Measurements from ENCODE around the gene RMI1.

The RMI1 gene
- 1.2 to 1.9 (median 1.7) reads per million in 3 donors for total RNA-seq

DNA sequence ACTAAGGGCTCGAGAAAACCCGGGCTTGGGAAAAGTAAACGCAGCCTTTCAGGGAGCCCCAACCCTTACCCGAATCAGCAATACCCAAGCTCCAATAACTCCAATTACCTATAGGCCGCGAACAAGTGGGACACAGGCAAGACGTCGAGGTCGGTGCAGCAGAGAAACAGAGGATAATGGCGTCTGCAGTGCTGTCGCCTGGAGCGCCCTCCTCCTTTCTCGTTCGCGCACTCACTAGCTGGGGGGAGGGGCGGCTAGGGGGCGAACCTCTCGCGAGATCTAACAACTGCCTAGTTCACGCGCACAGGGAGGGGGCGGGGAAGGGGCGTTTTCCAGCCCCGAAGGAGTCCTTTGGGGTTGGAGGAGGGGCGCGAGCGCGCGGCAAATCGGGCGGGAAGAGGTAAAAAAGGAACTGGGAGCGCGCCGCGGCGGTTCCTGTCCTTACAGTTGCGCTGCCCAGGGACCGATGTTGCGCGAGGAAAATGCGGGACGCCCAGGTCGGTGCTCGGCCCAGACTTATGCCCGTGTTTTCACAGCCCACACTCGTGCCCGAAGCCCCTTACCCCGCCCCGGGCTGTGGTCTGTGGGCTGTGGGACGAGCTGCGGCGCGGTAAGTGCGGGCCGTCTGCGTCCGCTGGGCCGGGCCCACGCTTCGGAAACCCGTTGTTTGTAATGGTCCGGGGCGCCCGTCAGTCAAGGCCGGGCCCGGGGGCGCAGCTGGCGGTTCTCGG, at the start of gene RMI1:
RMI1 (plus strand) TSS at position 411 of the 731 bp plus-strand sequence. CDS start 20,182 bp downstream, outside the sequence.
- no peaks in the 10 kb centered on the region for H3K9me3 ChIP-seq (ENCODE audit: control insufficient read depth, low read length)
- H3K36me3 ChIP-seq (ENCODE audit: control insufficient read depth, insufficient read depth, low read length) = peaks cover 23% of the 10 kb centered on the region
- peaks cover 22% of the 10 kb centered on the region for H3K4me1 ChIP-seq (ENCODE audit: control insufficient read depth, insufficient read depth, low read length, poor library complexity, severe bottlenecking)
- H3K27ac ChIP-seq (ENCODE audit: insufficient read depth, low read length, poor library complexity, severe bottlenecking) = peak within 1 kb of the TSS; percentile 100
- H3K27me3 ChIP-seq (replicated peaks; ENCODE audit: control insufficient read depth, insufficient read depth, low read length, poor library complexity, severe bottlenecking) = no peaks in the 10 kb centered on the region
- H3K4me3 ChIP-seq (ENCODE audit: insufficient read depth, low read depth, low read length, poor library complexity, severe bottlenecking) = peak within 1 kb of the TSS; percentile 99
- DNase-seq = peak; percentile 98 to 100 (median 99)

DNA sequence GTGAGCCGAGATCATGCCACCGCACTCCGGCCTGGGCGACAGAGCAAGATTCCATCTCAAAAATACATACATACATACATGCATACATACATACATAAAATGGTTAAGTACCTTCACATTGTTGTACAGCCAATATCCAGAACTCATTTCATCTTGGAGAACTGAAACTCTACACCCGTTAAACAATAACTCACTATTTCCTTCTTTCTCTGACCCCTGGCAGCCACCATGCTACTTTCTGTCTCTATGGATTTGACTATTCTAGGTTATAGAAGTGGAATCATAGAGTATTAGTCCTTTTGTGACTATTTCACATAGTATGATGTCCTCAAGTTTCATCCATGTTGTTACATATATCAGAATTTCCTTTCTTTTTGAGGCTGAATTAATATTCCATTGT, 49.7 kb upstream of the RMI1 start:
- H3K4me1 ChIP-seq (ENCODE audit: control insufficient read depth, insufficient read depth, low read length, poor library complexity, severe bottlenecking) = no peaks in the 10 kb centered on the region
- no peaks in the 10 kb centered on the region for H3K27me3 ChIP-seq (replicated peaks; ENCODE audit: control insufficient read depth, insufficient read depth, low read length, poor library complexity, severe bottlenecking)
- H3K36me3 ChIP-seq (ENCODE audit: control insufficient read depth, insufficient read depth, low read length) = no peaks in the 10 kb centered on the region
- H3K9me3 ChIP-seq (ENCODE audit: control insufficient read depth, low read length) = no peaks in the 10 kb centered on the region
- H3K27ac ChIP-seq (ENCODE audit: insufficient read depth, low read length, poor library complexity, severe bottlenecking) = no peak overlapping the region
- H3K4me3 ChIP-seq (ENCODE audit: insufficient read depth, low read depth, low read length, poor library complexity, severe bottlenecking) = no peak overlapping the region
- no peak for DNase-seq

DNA sequence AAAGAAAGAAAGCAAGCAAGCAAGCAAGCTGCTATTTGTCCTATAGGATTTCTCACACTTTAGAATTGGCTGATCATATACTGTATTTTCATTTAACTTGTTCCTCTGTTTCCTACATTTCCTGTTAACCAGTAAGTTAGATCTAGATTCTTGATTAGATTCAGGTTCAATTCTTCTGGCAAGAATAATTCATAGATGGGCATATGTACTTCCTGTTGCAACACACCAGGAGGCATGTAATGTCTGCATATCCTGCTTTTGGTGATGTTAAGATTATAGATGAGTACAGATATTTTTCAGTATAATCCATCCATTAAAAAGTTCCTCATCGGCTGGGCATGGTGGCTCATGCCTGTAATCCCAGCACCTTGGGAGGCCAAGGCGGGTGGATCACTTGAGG, 48.6 kb upstream of the RMI1 start:
- no peaks in the 10 kb centered on the region for H3K27me3 ChIP-seq (replicated peaks; ENCODE audit: control insufficient read depth, insufficient read depth, low read length, poor library complexity, severe bottlenecking)
- no peaks in the 10 kb centered on the region for H3K9me3 ChIP-seq (ENCODE audit: control insufficient read depth, low read length)
- no peaks in the 10 kb centered on the region for H3K36me3 ChIP-seq (ENCODE audit: control insufficient read depth, insufficient read depth, low read length)
- no peak for DNase-seq
- no peaks in the 10 kb centered on the region for H3K4me1 ChIP-seq (ENCODE audit: control insufficient read depth, insufficient read depth, low read length, poor library complexity, severe bottlenecking)
- no peak overlapping the region for H3K27ac ChIP-seq (ENCODE audit: insufficient read depth, low read length, poor library complexity, severe bottlenecking)
- no peak overlapping the region for H3K4me3 ChIP-seq (ENCODE audit: insufficient read depth, low read depth, low read length, poor library complexity, severe bottlenecking)

DNA sequence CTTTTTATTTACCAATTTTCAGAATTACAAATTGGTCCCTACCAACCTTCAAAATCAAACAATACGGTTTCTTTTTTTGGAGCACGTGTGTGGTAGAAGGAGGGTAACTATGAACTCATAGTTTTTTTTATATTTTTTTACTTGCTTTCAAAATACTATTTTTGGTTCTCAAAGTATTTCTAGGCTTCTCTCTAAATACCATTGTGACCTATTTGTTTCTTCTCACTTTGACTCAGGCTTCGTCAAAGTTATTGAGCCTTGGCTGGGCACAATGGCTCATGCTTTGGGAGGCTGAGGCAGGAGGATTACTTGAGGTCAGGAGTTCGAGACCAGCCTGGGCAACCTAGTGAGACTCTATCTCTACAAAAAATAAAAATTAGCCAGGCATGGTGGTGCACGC, 47.8 kb upstream of the RMI1 start:
- H3K4me3 ChIP-seq (ENCODE audit: insufficient read depth, low read depth, low read length, poor library complexity, severe bottlenecking) = no peak overlapping the region
- H3K36me3 ChIP-seq (ENCODE audit: control insufficient read depth, insufficient read depth, low read length) = no peaks in the 10 kb centered on the region
- H3K4me1 ChIP-seq (ENCODE audit: control insufficient read depth, insufficient read depth, low read length, poor library complexity, severe bottlenecking) = no peaks in the 10 kb centered on the region
- H3K27ac ChIP-seq (ENCODE audit: insufficient read depth, low read length, poor library complexity, severe bottlenecking) = no peak overlapping the region
- H3K27me3 ChIP-seq (replicated peaks; ENCODE audit: control insufficient read depth, insufficient read depth, low read length, poor library complexity, severe bottlenecking) = no peaks in the 10 kb centered on the region
- no peaks in the 10 kb centered on the region for H3K9me3 ChIP-seq (ENCODE audit: control insufficient read depth, low read length)
- DNase-seq = no peak

DNA sequence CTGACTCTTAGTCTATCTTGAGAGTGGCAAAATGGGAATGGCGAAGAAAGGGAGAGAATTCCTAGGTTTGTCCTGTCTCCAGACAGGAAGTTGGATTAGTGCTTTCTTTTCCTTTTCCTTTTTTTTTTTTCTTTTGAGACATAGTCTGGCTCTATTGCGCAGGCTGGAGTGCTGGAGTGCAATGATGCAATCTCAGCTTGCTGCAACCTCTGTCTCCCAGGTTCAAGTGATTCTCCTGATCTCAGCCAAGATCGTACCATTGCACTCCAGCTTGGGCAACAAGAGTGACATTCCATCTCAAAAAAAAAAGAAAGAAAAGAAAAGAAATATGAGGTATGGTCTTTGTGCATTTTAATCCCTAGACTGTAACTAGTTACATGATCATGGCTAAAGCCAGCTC, 46.8 kb upstream of the RMI1 start:
- no peak for DNase-seq
- H3K27ac ChIP-seq (ENCODE audit: insufficient read depth, low read length, poor library complexity, severe bottlenecking) = no peak overlapping the region
- H3K27me3 ChIP-seq (replicated peaks; ENCODE audit: control insufficient read depth, insufficient read depth, low read length, poor library complexity, severe bottlenecking) = no peaks in the 10 kb centered on the region
- H3K9me3 ChIP-seq (ENCODE audit: control insufficient read depth, low read length) = no peaks in the 10 kb centered on the region
- no peak overlapping the region for H3K4me3 ChIP-seq (ENCODE audit: insufficient read depth, low read depth, low read length, poor library complexity, severe bottlenecking)
- H3K36me3 ChIP-seq (ENCODE audit: control insufficient read depth, insufficient read depth, low read length) = no peaks in the 10 kb centered on the region
- no peaks in the 10 kb centered on the region for H3K4me1 ChIP-seq (ENCODE audit: control insufficient read depth, insufficient read depth, low read length, poor library complexity, severe bottlenecking)

DNA sequence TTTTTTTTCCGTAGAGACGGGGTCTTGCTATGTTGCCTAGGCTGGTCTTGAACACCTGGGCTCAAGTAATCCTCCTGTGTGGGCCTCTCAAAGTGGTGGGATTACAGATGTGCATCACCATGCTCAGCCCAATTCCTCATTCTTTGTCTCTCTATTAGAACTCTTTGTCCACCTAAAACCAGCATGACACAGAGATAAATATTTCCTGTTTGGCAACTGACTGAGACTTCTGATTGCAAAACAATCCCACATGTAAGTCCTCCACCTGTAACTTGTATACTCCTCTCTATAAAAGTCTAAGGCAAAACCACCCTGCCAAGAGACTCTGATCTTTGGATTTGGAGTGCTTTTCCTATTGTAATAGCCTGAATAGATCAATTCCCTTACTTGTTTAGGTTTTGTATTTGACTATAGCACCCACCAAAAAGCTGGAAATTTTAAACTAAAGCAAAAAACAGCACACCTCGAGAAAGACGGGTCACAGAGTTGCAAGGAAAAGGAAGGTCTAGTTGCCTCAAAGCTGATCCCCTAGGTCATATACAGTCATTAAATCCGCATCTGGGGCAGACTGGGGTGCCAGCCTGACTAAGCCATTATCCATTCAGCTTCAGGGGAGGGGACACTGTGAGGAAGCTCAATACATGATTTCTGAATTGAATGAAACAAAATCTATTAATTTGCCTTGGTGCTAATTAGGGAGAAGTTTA, 45.9 kb upstream of the RMI1 start:
- Histone ChIP-seq H3K36me3 (ENCODE audit: control insufficient read depth, insufficient read depth, low read length) (no peaks in the 10 kb centered on the region), H3K27ac (ENCODE audit: insufficient read depth, low read length, poor library complexity, severe bottlenecking) (no peak overlapping the region), H3K9me3 (ENCODE audit: control insufficient read depth, low read length) (no peaks in the 10 kb centered on the region), H3K4me3 (ENCODE audit: insufficient read depth, low read depth, low read length, poor library complexity, severe bottlenecking) (no peak overlapping the region), H3K27me3 (replicated peaks; ENCODE audit: control insufficient read depth, insufficient read depth, low read length, poor library complexity, severe bottlenecking) (no peaks in the 10 kb centered on the region), H3K4me1 (ENCODE audit: control insufficient read depth, insufficient read depth, low read length, poor library complexity, severe bottlenecking) (no peaks in the 10 kb centered on the region)
- DNase-seq = no peak

DNA sequence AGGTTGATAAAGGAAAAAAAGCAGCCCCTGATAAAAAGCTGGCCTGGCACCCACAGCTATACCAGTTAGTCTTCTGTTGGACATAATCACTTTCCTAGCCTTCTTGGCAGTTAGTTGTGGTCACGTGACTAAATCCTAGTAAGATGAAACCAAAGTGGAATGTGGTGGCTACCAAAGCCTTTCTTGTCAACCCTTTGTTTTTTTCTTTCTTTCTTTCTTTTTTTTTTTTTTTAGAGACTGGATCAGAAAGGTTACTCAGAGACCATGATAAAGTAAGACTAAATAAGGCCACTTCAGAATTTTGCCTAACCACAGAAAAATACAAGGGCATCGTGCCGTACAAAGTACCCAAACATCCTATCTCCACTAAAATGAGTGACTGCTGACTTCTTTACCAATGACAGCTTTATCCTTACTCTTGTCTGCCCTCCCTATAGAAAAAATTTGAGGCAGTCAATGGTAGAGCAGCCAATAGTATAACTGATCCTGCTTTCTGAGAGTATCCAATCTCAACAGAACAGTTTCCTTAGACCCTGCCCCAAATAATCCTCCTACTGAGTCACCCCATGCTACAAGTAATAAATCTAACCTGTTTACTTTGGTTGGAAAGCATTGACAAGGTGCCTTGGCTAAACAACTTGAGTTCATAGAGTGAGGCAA, 45.2 kb upstream of the RMI1 start:
- Histone ChIP-seq H3K4me3 (ENCODE audit: insufficient read depth, low read depth, low read length, poor library complexity, severe bottlenecking) (no peak overlapping the region), H3K4me1 (ENCODE audit: control insufficient read depth, insufficient read depth, low read length, poor library complexity, severe bottlenecking) (no peaks in the 10 kb centered on the region)

DNA sequence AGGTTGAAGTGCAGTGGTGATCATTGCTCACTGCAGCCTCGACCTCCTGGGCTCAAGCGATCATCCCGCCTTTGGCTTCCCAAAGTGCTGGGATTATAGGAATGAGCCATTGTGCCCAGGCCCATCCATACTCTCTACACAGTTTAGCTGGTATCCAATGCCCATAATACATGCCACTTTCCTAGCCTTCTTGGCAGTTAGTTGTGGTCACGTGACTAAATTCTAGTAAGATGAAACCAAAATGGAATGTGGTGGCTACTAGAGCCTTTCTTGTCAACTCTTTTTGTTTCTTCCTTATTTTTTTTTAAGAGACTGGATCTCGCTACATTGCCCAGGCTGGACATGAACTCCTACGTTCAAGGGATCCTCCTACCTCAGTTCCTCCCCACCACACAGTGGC, 44.1 kb upstream of the RMI1 start:
- Histone ChIP-seq H3K36me3 (ENCODE audit: control insufficient read depth, insufficient read depth, low read length) (no peaks in the 10 kb centered on the region), H3K4me3 (ENCODE audit: insufficient read depth, low read depth, low read length, poor library complexity, severe bottlenecking) (no peak overlapping the region), H3K27ac (ENCODE audit: insufficient read depth, low read length, poor library complexity, severe bottlenecking) (no peak overlapping the region), H3K4me1 (ENCODE audit: control insufficient read depth, insufficient read depth, low read length, poor library complexity, severe bottlenecking) (no peaks in the 10 kb centered on the region), H3K9me3 (ENCODE audit: control insufficient read depth, low read length) (no peaks in the 10 kb centered on the region), H3K27me3 (replicated peaks; ENCODE audit: control insufficient read depth, insufficient read depth, low read length, poor library complexity, severe bottlenecking) (no peaks in the 10 kb centered on the region)
- DNase-seq = no peak

More for the DNA sequence above, 45.2 kb upstream of the RMI1 start:
- H3K36me3 ChIP-seq (ENCODE audit: control insufficient read depth, insufficient read depth, low read length) = no peaks in the 10 kb centered on the region
- no peaks in the 10 kb centered on the region for H3K27me3 ChIP-seq (replicated peaks; ENCODE audit: control insufficient read depth, insufficient read depth, low read length, poor library complexity, severe bottlenecking)
- no peak overlapping the region for H3K27ac ChIP-seq (ENCODE audit: insufficient read depth, low read length, poor library complexity, severe bottlenecking)
- no peaks in the 10 kb centered on the region for H3K9me3 ChIP-seq (ENCODE audit: control insufficient read depth, low read length)
- no peak for DNase-seq

DNA sequence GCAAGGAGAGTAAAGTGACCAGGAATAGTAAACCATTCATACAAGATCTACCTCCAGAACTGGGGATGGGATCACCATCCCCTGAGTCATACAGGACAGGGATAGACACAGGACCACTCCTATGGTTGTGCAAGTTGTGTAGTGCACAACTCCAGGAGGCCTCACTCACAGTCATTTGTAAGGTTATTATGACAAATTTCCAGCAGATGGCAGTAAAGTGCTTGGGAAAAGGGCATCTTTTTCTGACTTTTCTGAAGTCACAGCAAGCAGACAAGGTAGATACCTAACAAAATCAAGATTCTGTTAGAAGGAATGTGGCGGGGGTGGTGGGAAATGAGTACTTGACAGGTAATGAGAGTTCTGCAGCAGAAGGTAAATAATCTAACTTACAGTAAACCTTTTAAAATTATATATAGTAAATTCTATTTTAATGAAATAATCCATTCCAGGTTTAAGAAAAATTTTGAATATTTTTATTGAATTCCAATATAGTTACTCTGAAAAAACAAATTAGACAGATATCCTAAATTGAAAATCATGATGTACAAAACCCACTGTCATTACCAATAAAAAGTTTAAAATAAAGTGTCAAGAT, 42.6 kb upstream of the RMI1 start:
- Histone ChIP-seq H3K36me3 (ENCODE audit: control insufficient read depth, insufficient read depth, low read length) (peaks cover 7% of the 10 kb centered on the region), H3K4me3 (ENCODE audit: insufficient read depth, low read depth, low read length, poor library complexity, severe bottlenecking) (no peak overlapping the region), H3K4me1 (ENCODE audit: control insufficient read depth, insufficient read depth, low read length, poor library complexity, severe bottlenecking) (no peaks in the 10 kb centered on the region), H3K27ac (ENCODE audit: insufficient read depth, low read length, poor library complexity, severe bottlenecking) (no peak overlapping the region), H3K27me3 (replicated peaks; ENCODE audit: control insufficient read depth, insufficient read depth, low read length, poor library complexity, severe bottlenecking) (no peaks in the 10 kb centered on the region), H3K9me3 (ENCODE audit: control insufficient read depth, low read length) (no peaks in the 10 kb centered on the region)
- peak in 1 of 3 donors; percentile 20 for DNase-seq
